HepG2 (cell line): Measurements from ENCODE around the gene STK25. TPM values are rescaled to one million over a fixed set of nuclear protein-coding genes. Genes with fewer than 3 reads are reported as not detected.
A peak's percentile ranks its signal among the peaks of the same experiment; 100 is the strongest.

Source experiments
- ATF7 ChIP-seq, 2 experiments: fragments of 450-650 bp in 1 of 2; sonication (generic) in 1 of 2; formaldehyde crosslinking in 1 of 2; IDR thresholded peaks; 2 replicates each; pipeline versions ENCODE4 v1.4.0 to v1.6.1; 2016 to 2020; ENCODE audit warnings: antibody characterized with exemption in 1 of 2, mild to moderate bottlenecking in 1 of 2, missing genetic modification reagents in 1 of 2
- CBX5 ChIP-seq: sonication (generic); formaldehyde crosslinking; IDR thresholded peaks from 2 replicates; pipeline ENCODE4 v1.4.0; 2020; ENCODE audit warnings: missing genetic modification reagents, borderline replicate concordance
- MXI1 ChIP-seq: IDR thresholded peaks from 3 replicates; pipeline ENCODE4 v1.6.1; 2012; ENCODE audit warnings: low read depth, low read length, inconsistent platforms, borderline replicate concordance
- RFX1 ChIP-seq: fragments of 450-650 bp; IDR thresholded peaks from 2 replicates; pipeline ENCODE4 v1.6.1; 2017
- TBX2 ChIP-seq: sonication (generic); formaldehyde crosslinking; IDR thresholded peaks from 2 replicates; pipeline ENCODE4 v1.5.0; 2020; ENCODE audit warnings: missing genetic modification reagents, mild to moderate bottlenecking, borderline replicate concordance
- YEATS4 ChIP-seq: sonication (generic); formaldehyde crosslinking; IDR thresholded peaks from 2 replicates; pipeline ENCODE4 v1.4.0; 2020; ENCODE audit warnings: missing genetic modification reagents, borderline replicate concordance
- ZFP62 ChIP-seq: sonication (generic); formaldehyde crosslinking; IDR thresholded peaks from 2 replicates; pipeline ENCODE4 v1.4.0; 2020; ENCODE audit warnings: missing genetic modification reagents
- ZFX ChIP-seq: sonication (generic); formaldehyde crosslinking; IDR thresholded peaks from 2 replicates; pipeline ENCODE4 v1.4.0; 2020; ENCODE audit warnings: mild to moderate bottlenecking, low read depth, missing genetic modification reagents, moderate library complexity
- ZNF138 ChIP-seq: sonication (generic); formaldehyde crosslinking; IDR thresholded peaks from 2 replicates; pipeline ENCODE4 v1.5.0; 2020; ENCODE audit warnings: mild to moderate bottlenecking, low read depth, missing genetic modification reagents
- ZNF343 ChIP-seq: sonication (generic); formaldehyde crosslinking; IDR thresholded peaks from 2 replicates; pipeline ENCODE4 v1.4.0; 2020; ENCODE audit warnings: mild to moderate bottlenecking, missing genetic modification reagents
- ZSCAN21 ChIP-seq: sonication (generic); formaldehyde crosslinking; IDR thresholded peaks from 2 replicates; pipeline ENCODE4 v1.8.0; 2022; ENCODE audit warnings: mild to moderate bottlenecking, missing genetic modification reagents, moderate library complexity, borderline replicate concordance
- polyA plus RNA-seq, 8 experiments: library from polyadenylated mRNA; depleted of rRNA in 3 of 8; stranded (reverse) in 7 of 8; unstranded in 1 of 8; fragments of >200 nt; fragmentation: Illumina TruSeq in 4 of 8; extraction: Trizol in 4 of 8; gene quantifications; 2 replicates each; pipeline versions ENCODE4 v1.2.1 to v1.2.3, GENCODE V29; 2011 to 2016; ENCODE audit warnings: low read depth in 4 of 8, missing spikeins in 1 of 8, mixed read lengths in 1 of 8; ENCODE audit not compliant: insufficient read depth in 1 of 8
- total RNA-seq, 5 experiments: library from RNA; depleted of rRNA; stranded (reverse); fragments of >200 nt; fragmentation: Illumina TruSeq; extraction: Trizol; gene quantifications; 2 replicates each; pipeline ENCODE4 v1.2.3, GENCODE V29; 2016; ENCODE audit warnings: low read depth in 1 of 5
- TF ChIP-seq, protein P1 (sequence below): sonication (generic); formaldehyde crosslinking; IDR thresholded peaks from 2 replicates; pipeline ENCODE4 v1.4.0; 2020; ENCODE audit warnings: missing genetic modification reagents, borderline replicate concordance
- TF ChIP-seq, protein P2 (sequence below): sonication (generic); formaldehyde crosslinking; IDR thresholded peaks from 2 replicates; pipeline ENCODE4 v1.4.0; 2020; ENCODE audit warnings: missing genetic modification reagents
- TF ChIP-seq, protein P3 (sequence below): sonication (generic); formaldehyde crosslinking; IDR thresholded peaks from 2 replicates; pipeline ENCODE4 v1.5.1; 2020; ENCODE audit warnings: missing genetic modification reagents, mild to moderate bottlenecking, borderline replicate concordance
- TF ChIP-seq, protein P4 (sequence below): sonication (generic); formaldehyde crosslinking; IDR thresholded peaks from 2 replicates; pipeline ENCODE4 v1.8.0; 2022; ENCODE audit warnings: mild to moderate bottlenecking, missing genetic modification reagents, moderate library complexity
- TF ChIP-seq, protein P5 (sequence below): sonication (generic); formaldehyde crosslinking; IDR thresholded peaks from 2 replicates; pipeline ENCODE4 v1.4.0; 2020; ENCODE audit warnings: low read depth, mild to moderate bottlenecking, missing genetic modification reagents
- TF ChIP-seq, protein P6 (sequence below): sonication (generic); formaldehyde crosslinking; IDR thresholded peaks from 2 replicates; pipeline ENCODE4 v1.5.0; 2020; ENCODE audit warnings: missing genetic modification reagents

Gene STK25
- total and polyA plus RNA-seq, 2 of the 13 experiments (the other 11 are each of a cell fraction or from before 2014, with no cell fraction given), result 177 to 481 TPM

DNA sequence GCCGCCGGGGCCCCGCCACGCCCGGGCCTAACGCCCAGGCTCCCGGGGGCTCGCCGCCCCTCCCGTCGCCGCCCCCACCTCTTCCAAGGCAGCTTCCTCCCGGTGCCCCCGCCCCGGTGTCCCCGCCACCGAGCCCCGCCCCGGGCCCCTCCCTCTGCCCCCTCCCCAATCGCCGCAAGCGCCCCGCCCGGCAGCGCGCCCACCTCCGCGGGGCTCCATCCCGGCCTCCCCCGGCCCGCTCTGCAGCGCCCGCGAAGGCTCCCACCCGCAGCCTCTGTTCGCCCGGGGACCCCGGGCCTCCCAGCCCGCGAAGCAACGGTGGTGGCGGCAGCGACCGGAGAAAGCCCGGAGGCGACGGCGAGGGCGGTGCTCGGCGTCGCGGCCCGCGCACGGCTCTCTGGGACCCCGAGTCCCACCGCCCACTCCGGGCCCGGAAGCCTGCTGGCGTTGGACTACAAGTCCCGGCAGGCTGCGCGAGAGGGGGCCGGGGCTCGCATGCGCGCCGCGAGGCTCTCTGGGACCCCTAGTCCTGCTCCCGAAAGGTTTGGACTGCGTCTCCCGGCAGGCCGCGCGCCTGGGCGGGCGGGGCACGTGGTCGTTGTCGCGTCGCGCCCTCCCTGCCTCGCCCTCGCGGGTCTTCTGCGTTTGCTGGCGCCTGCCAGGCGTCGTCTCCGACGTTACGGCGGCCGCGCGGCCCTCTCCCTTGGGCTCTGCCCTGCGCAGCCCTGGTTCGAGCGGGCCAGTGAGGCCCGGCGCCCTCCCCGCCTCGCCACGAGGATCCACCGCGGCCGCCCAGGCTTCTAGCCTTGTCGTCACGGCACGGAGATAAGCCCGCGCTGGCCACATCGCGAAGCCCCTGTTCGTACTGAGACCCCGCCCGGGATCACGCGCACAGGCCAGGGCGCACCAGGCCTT lies at the start of gene STK25 (continued):
- TF ChIP-seq, protein P1, sequence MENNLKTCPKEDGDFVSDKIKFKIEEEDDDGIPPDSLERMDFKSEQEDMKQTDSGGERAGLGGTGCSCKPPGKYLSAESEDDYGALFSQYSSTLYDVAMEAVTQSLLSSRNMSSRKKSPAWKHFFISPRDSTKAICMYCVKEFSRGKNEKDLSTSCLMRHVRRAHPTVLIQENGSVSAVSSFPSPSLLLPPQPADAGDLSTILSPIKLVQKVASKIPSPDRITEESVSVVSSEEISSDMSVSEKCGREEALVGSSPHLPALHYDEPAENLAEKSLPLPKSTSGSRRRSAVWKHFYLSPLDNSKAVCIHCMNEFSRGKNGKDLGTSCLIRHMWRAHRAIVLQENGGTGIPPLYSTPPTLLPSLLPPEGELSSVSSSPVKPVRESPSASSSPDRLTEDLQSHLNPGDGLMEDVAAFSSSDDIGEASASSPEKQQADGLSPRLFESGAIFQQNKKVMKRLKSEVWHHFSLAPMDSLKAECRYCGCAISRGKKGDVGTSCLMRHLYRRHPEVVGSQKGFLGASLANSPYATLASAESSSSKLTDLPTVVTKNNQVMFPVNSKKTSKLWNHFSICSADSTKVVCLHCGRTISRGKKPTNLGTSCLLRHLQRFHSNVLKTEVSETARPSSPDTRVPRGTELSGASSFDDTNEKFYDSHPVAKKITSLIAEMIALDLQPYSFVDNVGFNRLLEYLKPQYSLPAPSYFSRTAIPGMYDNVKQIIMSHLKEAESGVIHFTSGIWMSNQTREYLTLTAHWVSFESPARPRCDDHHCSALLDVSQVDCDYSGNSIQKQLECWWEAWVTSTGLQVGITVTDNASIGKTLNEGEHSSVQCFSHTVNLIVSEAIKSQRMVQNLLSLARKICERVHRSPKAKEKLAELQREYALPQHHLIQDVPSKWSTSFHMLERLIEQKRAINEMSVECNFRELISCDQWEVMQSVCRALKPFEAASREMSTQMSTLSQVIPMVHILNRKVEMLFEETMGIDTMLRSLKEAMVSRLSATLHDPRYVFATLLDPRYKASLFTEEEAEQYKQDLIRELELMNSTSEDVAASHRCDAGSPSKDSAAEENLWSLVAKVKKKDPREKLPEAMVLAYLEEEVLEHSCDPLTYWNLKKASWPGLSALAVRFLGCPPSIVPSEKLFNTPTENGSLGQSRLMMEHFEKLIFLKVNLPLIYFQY (CRISPR knock-in tag), result peak; percentile 94; the same call in 1 of the 2 replicates
- peak; percentile 92 for TF ChIP-seq TBX2 (CRISPR knock-in tag)
- peak; percentile 95; the same call in 1 of the 2 replicates for TF ChIP-seq ZFP62 (CRISPR knock-in tag)
- TF ChIP-seq, protein P2, sequence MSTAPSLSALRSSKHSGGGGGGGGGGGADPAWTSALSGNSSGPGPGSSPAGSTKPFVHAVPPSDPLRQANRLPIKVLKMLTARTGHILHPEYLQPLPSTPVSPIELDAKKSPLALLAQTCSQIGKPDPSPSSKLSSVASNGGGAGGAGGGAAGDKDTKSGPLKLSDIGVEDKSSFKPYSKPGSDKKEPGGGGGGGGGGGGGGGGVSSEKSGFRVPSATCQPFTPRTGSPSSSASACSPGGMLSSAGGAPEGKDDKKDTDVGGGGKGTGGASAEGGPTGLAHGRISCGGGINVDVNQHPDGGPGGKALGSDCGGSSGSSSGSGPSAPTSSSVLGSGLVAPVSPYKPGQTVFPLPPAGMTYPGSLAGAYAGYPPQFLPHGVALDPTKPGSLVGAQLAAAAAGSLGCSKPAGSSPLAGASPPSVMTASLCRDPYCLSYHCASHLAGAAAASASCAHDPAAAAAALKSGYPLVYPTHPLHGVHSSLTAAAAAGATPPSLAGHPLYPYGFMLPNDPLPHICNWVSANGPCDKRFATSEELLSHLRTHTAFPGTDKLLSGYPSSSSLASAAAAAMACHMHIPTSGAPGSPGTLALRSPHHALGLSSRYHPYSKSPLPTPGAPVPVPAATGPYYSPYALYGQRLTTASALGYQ (CRISPR knock-in tag), result peak; percentile 89; the same call in 1 of the 2 replicates
- TF ChIP-seq, protein P3, sequence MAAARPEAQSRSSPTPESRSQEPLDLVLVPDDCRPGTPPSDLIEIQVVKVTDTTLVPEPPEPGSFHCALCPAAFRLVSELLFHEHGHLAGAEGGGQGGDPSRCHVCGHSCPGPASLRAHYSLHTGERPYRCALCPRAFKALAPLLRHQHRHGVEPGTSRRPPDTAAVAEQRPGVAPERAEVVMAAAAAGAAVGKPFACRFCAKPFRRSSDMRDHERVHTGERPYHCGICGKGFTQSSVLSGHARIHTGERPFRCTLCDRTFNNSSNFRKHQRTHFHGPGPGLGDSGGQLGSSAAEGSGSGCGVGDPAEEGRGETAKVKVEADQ, result peak; percentile 98
- peak; percentile 99 for TF ChIP-seq ZSCAN21 (CRISPR knock-in tag)
- TF ChIP-seq ZNF343 (CRISPR knock-in tag), result peak; percentile 99
- TF ChIP-seq, protein P4, sequence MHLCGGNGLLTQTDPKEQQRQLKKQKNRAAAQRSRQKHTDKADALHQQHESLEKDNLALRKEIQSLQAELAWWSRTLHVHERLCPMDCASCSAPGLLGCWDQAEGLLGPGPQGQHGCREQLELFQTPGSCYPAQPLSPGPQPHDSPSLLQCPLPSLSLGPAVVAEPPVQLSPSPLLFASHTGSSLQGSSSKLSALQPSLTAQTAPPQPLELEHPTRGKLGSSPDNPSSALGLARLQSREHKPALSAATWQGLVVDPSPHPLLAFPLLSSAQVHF (CRISPR knock-in tag), result peak; percentile 99
- TF ChIP-seq, protein P5, sequence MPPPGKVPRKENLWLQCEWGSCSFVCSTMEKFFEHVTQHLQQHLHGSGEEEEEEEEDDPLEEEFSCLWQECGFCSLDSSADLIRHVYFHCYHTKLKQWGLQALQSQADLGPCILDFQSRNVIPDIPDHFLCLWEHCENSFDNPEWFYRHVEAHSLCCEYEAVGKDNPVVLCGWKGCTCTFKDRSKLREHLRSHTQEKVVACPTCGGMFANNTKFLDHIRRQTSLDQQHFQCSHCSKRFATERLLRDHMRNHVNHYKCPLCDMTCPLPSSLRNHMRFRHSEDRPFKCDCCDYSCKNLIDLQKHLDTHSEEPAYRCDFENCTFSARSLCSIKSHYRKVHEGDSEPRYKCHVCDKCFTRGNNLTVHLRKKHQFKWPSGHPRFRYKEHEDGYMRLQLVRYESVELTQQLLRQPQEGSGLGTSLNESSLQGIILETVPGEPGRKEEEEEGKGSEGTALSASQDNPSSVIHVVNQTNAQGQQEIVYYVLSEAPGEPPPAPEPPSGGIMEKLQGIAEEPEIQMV, result peak; percentile 96
- TF ChIP-seq ZFX (CRISPR knock-in tag), result peak; percentile 95
- TF ChIP-seq CBX5 (CRISPR knock-in tag), result peak; percentile 89
- no peak for TF ChIP-seq RFX1
- peak; percentile 97 for TF ChIP-seq YEATS4 (CRISPR knock-in tag)
- no peak for TF ChIP-seq ATF7 (IDR thresholded peaks at IDR 0.05)
- TF ChIP-seq ATF7 (CRISPR knock-in tag; IDR thresholded peaks at IDR 0.05), result peak; percentile 90
- TF ChIP-seq, protein P6, sequence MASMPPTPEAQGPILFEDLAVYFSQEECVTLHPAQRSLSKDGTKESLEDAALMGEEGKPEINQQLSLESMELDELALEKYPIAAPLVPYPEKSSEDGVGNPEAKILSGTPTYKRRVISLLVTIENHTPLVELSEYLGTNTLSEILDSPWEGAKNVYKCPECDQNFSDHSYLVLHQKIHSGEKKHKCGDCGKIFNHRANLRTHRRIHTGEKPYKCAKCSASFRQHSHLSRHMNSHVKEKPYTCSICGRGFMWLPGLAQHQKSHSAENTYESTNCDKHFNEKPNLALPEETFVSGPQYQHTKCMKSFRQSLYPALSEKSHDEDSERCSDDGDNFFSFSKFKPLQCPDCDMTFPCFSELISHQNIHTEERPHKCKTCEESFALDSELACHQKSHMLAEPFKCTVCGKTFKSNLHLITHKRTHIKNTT (CRISPR knock-in tag), result peak; percentile 99
- peak; percentile 98 for TF ChIP-seq ZNF138 (CRISPR knock-in tag)
- peak; percentile 95; the same call in 2 of the 3 replicates for TF ChIP-seq MXI1
